ENCODE measurements around the gene LYZ.
"Not testable (repeated sequence)": the region's sequence is repeated elsewhere in the genome, so short reads cannot be mapped to it uniquely, and the experiment has no call there.

Gene LYZ

GRCh38 chr12:69348162-69348938 is at the start of gene LYZ:
Gene LYZ, plus strand, starts transcription at chr12:69348381. Its CDS starts 28 bp downstream, at chr12:69348409.
- peak; percentile 25 to 55 for DNase-seq

GRCh38 chr12:69298947-69299346 is 49.2 kb upstream of the LYZ start:
- no peak for DNase-seq

- no peak for DNase-seq
Measured at GRCh38 chr12:69304284-69304683, 43.9 kb upstream of the LYZ start.

GRCh38 chr12:69309461-69309860 is 38.7 kb upstream of the LYZ start:
- no peak for DNase-seq

GRCh38 chr12:69313209-69313608 is 35.0 kb upstream of the LYZ start:
- DNase-seq: no peak

GRCh38 chr12:69316784-69317183 is 31.4 kb upstream of the LYZ start:
- DNase-seq: not testable (repeated sequence)

GRCh38 chr12:69317233-69317632 is 30.9 kb upstream of the LYZ start:
- not testable (repeated sequence) for DNase-seq

GRCh38 chr12:69318225-69318624 is 30.0 kb upstream of the LYZ start:
- DNase-seq: no peak

- DNase-seq: no peak
Measured at GRCh38 chr12:69321351-69321750, 26.8 kb upstream of the LYZ start.

GRCh38 chr12:69324797-69325466 is 23.2 kb upstream of the LYZ start:
- DNase-seq: no peak

- DNase-seq: no peak
Measured at GRCh38 chr12:69328426-69328825, 19.8 kb upstream of the LYZ start.

- peak; percentile 59 to 65 for DNase-seq
Measured at GRCh38 chr12:69329669-69330428, 18.3 kb upstream of the LYZ start.

- peak; percentile 67 to 75 for DNase-seq
Measured at GRCh38 chr12:69330475-69331473, 17.4 kb upstream of the LYZ start.

- DNase-seq: no peak
Measured at GRCh38 chr12:69331519-69331908, 16.7 kb upstream of the LYZ start.

- DNase-seq: no peak
Measured at GRCh38 chr12:69331909-69332684, 16.1 kb upstream of the LYZ start.

- no peak for DNase-seq
Measured at GRCh38 chr12:69332815-69333358, 15.3 kb upstream of the LYZ start.

GRCh38 chr12:69334158-69334557 is 14.0 kb upstream of the LYZ start:
- DNase-seq: peak in 1 of 2 donors; percentile 61

GRCh38 chr12:69337311-69338090 is 10.7 kb upstream of the LYZ start:
- DNase-seq: no peak

- no peak for DNase-seq
Measured at GRCh38 chr12:69338120-69338859, 9.9 kb upstream of the LYZ start.

GRCh38 chr12:69338936-69339335 is 9.2 kb upstream of the LYZ start:
- DNase-seq: no peak

Measured in CD4-positive, alpha-beta T cell treated with Interleukin-4 for 1 hour (primary cell).